Thymus (tissue), 11 donors: ENCODE results near the gene ANKS3. TPM values are rescaled to one million over a fixed set of nuclear protein-coding genes. Genes with fewer than 3 reads are reported as not detected.
A peak's percentile ranks its signal among the peaks of the same experiment; 100 is the strongest.

Experiments used
- DNase-seq, 9 donors: peaks; one replicate each; pipeline ENCODE4 v3.0.0-alpha.2; 2013; ENCODE audit warnings: low spot score in 9 of 9, low read depth in 6 of 9, missing footprints in 1 of 9
- H3K27ac ChIP-seq, 2 donors: one replicate each; pipeline ENCODE4 v1.5.1; 2013; ENCODE audit warnings: control low read depth in 1 of 2, low read depth in 1 of 2, low read length in 1 of 2, mild to moderate bottlenecking in 1 of 2, moderate library complexity in 1 of 2
- H3K27me3 ChIP-seq, 2 donors: one replicate each; pipeline ENCODE4 v1.5.1; 2013; ENCODE audit warnings: low read length in 1 of 2; ENCODE audit not compliant: control insufficient read depth in 2 of 2, insufficient read depth in 1 of 2
- H3K36me3 ChIP-seq, 2 donors: one replicate each; pipeline ENCODE4 v1.5.1; 2013; ENCODE audit warnings: low read length in 1 of 2, mild to moderate bottlenecking in 1 of 2, moderate library complexity in 1 of 2; ENCODE audit not compliant: control insufficient read depth in 2 of 2, insufficient read depth in 2 of 2
- H3K4me1 ChIP-seq, 2 donors: one replicate each; pipeline ENCODE4 v1.5.1; 2013; ENCODE audit warnings: low read length in 2 of 2; ENCODE audit not compliant: control insufficient read depth in 2 of 2, insufficient read depth in 2 of 2
- H3K4me3 ChIP-seq, 2 donors: one replicate each; pipeline ENCODE4 v1.5.1; 2013; ENCODE audit warnings: low read length in 2 of 2, control low read depth in 1 of 2, mild to moderate bottlenecking in 1 of 2
- H3K9me3 ChIP-seq, 2 donors: one replicate each; pipeline ENCODE4 v1.5.1; 2013; ENCODE audit warnings: low read length in 1 of 2, mild to moderate bottlenecking in 1 of 2; ENCODE audit not compliant: control insufficient read depth in 2 of 2, insufficient read depth in 1 of 2
- WGBS: extraction: QIAGEN DNeasy Blood & Tissue Kit; methylation state at CpG from one replicate; pipeline ENCODE4 v1.1.7; 2013; 5-methylcytosine and 5-hydroxymethylcytosine counted together
- polyA plus RNA-seq: library from polyadenylated mRNA; stranded (reverse); fragments of 200-250 nt; gene quantifications from one replicate; pipeline ENCODE4 v1.2.3, GENCODE V29; 2013
- total RNA-seq: library from RNA; stranded (reverse); fragments of 120-200 nt; gene quantifications from one replicate; pipeline ENCODE4 v1.2.4, GENCODE V29; 2013
- donor health status: healthy.

The ANKS3 gene
- total and polyA plus RNA-seq, 2 donors: 9.8 to 34.0 TPM

- Histone ChIP-seq H3K9me3 (no peaks in the 10 kb centered on the region), H3K4me3 (no peak overlapping the region), H3K27ac (no peak overlapping the region), H3K27me3 (no peaks in the 10 kb centered on the region), H3K4me1 (peaks cover 6 to 17% of the 10 kb centered on the region in 2 donors), H3K36me3 (no peaks in the 10 kb centered on the region)
- 96% methylated on average over 5 of the region's 5 CpGs for WGBS
- DNase-seq: no peak
Observed at GRCh38 chr16:4772351-4772750, 38.3 kb upstream of the ANKS3 start.

- H3K36me3 ChIP-seq: no peaks in the 10 kb centered on the region
- no peaks in the 10 kb centered on the region for H3K9me3 ChIP-seq
- no peak overlapping the region for H3K4me3 ChIP-seq
- no peak for DNase-seq
- H3K27me3 ChIP-seq: no peaks in the 10 kb centered on the region
- H3K27ac ChIP-seq: no peak overlapping the region
- H3K4me1 ChIP-seq: peaks cover 8 to 20% of the 10 kb centered on the region in 2 donors
- WGBS: 91% methylated on average over 3 of the region's 3 CpGs
Observed at GRCh38 chr16:4771646-4772045, 37.6 kb upstream of the ANKS3 start.

DNA sequence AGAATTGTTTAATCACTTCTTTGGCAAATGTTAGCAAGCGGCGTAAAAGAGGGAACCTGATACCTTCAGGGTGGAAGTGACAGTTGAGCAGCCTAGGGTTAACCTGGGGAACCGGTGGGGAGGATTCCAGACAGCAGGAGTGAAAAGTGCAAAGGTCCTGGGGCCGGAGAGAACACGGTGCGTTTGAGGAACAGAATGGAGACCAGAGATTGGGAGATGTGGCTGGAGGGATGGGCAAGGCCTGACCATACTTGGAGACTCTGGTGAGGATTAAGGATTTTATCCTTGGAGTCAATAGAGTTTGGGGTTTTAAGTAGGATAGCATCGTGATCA lies 35.2 kb upstream of the ANKS3 start:
- Histone ChIP-seq H3K4me1 (peaks cover 17 to 33% of the 10 kb centered on the region in 2 donors), H3K4me3 (no peak overlapping the region), H3K36me3 (peaks cover 8 to 9% of the 10 kb centered on the region in 2 donors), H3K27ac (no peak overlapping the region), H3K27me3 (no peaks in the 10 kb centered on the region), H3K9me3 (no peaks in the 10 kb centered on the region)
- DNase-seq: no peak
- 90% methylated on average over 7 of the region's 7 CpGs for WGBS

GRCh38 chr16:4768549-4769305 lies 34.7 kb upstream of the ANKS3 start:
- peaks cover 17 to 33% of the 10 kb centered on the region in 2 donors for H3K4me1 ChIP-seq
- H3K36me3 ChIP-seq: peaks cover 13% of the 10 kb centered on the region in 2 donors
- no peaks in the 10 kb centered on the region for H3K9me3 ChIP-seq
- H3K4me3 ChIP-seq: peak overlapping the region; percentile 71 to 74
- peak; percentile 74 to 94 (median 86) for DNase-seq
- H3K27me3 ChIP-seq: no peaks in the 10 kb centered on the region
- peak overlapping the region; percentile 90 to 91 for H3K27ac ChIP-seq
- WGBS: 11% methylated on average over 48 of the region's 48 CpGs

GRCh38 chr16:4767872-4768548 lies 33.9 kb upstream of the ANKS3 start:
- DNase-seq: no peak
- peak overlapping the region; percentile 90 to 91 for H3K27ac ChIP-seq
- peaks cover 18% of the 10 kb centered on the region in 2 donors for H3K36me3 ChIP-seq
- H3K9me3 ChIP-seq: no peaks in the 10 kb centered on the region
- H3K27me3 ChIP-seq: no peaks in the 10 kb centered on the region
- peaks cover 17 to 33% of the 10 kb centered on the region in 2 donors for H3K4me1 ChIP-seq
- H3K4me3 ChIP-seq: peak overlapping the region; percentile 71 to 74
- WGBS: 49% methylated on average over 17 of the region's 17 CpGs

DNA sequence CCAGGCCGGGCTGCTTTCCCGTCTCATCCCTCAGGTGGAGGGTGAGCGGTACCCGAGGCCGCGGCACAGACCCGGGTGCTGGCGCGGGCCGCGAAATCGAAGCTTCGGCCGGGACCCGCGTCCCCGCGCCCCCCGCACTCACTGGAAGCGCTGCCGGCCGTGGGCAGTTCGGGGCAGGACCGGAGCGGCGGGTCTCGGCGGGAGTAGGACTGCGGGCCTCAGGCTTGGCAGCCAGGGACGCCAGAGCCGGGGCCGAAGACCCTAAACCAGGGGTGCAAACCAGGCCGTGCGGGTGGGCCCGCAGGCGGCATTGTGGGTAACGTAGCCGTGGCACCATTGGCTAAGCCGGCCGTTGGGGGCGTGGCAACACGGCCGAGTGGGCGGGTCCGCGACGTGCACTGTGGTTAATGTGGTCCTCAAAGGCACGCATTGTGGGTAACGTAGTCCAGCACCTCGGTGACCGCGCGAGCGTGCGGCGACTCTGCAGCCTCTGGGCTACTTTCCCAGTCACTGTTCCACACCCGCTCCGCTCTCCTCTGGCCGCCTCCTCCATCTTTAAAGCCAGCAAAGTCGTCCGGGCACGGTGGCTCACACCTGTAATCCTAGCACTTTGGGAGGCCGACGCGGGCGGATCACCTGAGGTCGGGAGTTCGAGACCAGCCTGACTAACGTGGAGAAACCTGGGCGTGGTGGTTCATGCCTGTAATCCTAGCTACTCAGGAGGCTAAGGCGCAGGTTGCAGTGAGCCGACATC lies 33.0 kb upstream of the ANKS3 start, which contains the start of gene ZNF500:
TSS of gene ZNF500 (minus strand) at position 288 of the 754 bp plus-strand sequence. CDS start 1,184 bp downstream, outside the sequence.
- WGBS: 3% methylated on average over 72 of the region's 72 CpGs
- no peaks in the 10 kb centered on the region for H3K9me3 ChIP-seq
- H3K27me3 ChIP-seq: no peaks in the 10 kb centered on the region
- H3K27ac ChIP-seq: peak within 1 kb of the TSS; percentile 55 to 91
- H3K36me3 ChIP-seq: peaks cover 25 to 28% of the 10 kb centered on the region in 2 donors
- peaks cover 17 to 33% of the 10 kb centered on the region in 2 donors for H3K4me1 ChIP-seq
- peak within 1 kb of the TSS; percentile 87 to 98 for H3K4me3 ChIP-seq
- peak; percentile 87 to 97 (median 94) for DNase-seq

GRCh38 chr16:4765511-4766474 lies 31.7 kb upstream of the ANKS3 start:
- Histone ChIP-seq H3K27ac (no peak overlapping the region), H3K27me3 (no peaks in the 10 kb centered on the region), H3K4me1 (peaks cover 17 to 33% of the 10 kb centered on the region in 2 donors), H3K4me3 (peak overlapping the region; percentile 87 to 98), H3K9me3 (no peaks in the 10 kb centered on the region), H3K36me3 (peaks cover 36% of the 10 kb centered on the region in 2 donors)
- WGBS: 85% methylated on average over 26 of the region's 26 CpGs
- DNase-seq: no peak

DNA sequence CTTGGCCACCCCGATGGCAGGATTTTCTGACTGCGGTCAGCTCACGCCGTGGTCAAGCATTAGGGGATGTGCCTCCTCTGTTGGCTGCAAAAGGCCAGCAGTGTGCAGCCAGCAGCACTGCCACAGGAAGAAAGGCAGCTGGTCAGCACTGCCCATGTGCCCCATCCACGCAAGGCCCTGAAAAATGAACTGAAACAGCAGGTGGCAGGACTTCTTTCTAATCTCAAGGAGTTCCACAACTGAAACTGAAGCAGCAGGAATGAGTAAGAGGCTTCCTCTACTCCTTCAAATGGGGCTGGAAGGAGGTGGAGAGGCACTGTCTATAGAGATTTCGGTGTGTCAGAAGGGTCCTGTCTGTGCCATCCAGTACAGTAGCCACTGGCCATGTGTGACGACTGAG lies 29.7 kb upstream of the ANKS3 start:
- Histone ChIP-seq H3K36me3 (peaks cover 55% of the 10 kb centered on the region in 2 donors), H3K27me3 (no peaks in the 10 kb centered on the region), H3K4me3 (no peak overlapping the region), H3K27ac (no peak overlapping the region), H3K4me1 (peaks cover 17 to 29% of the 10 kb centered on the region in 2 donors), H3K9me3 (no peaks in the 10 kb centered on the region)
- WGBS: 98% methylated on average over 7 of the region's 7 CpGs
- no peak for DNase-seq
